Breast epithelium (tissue), 4 donors: ENCODE results near the gene URGCP. TPM values are rescaled to one million over a fixed set of nuclear protein-coding genes. Genes with fewer than 3 reads are reported as not detected.

Experiments used
- DNase-seq, 2 donors: peaks; one replicate each; pipeline ENCODE4 v3.0.0-alpha.2; 2019; ENCODE audit warnings: low spot score in 2 of 2
- H3K27ac ChIP-seq, 2 donors: fragments of 200-600 bp; sonication (generic) in 1 of 2; one replicate each; pipeline ENCODE4 v1.5.1; 2016 to 2019; ENCODE audit warnings: mild to moderate bottlenecking in 1 of 2
- H3K27me3 ChIP-seq, 2 donors: fragments of 200-600 bp; sonication (generic) in 1 of 2; one replicate each; pipeline versions ENCODE4 v1.5.1 to v1.6.0; 2017 to 2019; ENCODE audit warnings: control low read depth in 1 of 2, mild to moderate bottlenecking in 1 of 2
- H3K36me3 ChIP-seq: fragments of 200-600 bp; one replicate; pipeline ENCODE4 v1.5.1; 2019
- H3K4me1 ChIP-seq, 2 donors: fragments of 200-600 bp; sonication (generic); one replicate each; pipeline ENCODE4 v1.5.1; 2016 to 2019; ENCODE audit warnings: control low read depth in 1 of 2
- H3K4me3 ChIP-seq, 3 donors: fragments of 200-600 bp; sonication (generic); 1 replicate in 2 of 3; 2 replicates in 1 of 3; pipeline ENCODE4 v1.5.1; 2016 to 2019; ENCODE audit warnings: mild to moderate bottlenecking in 3 of 3, moderate library complexity in 2 of 3
- H3K9me3 ChIP-seq, 2 donors: fragments of 200-600 bp; sonication (generic) in 1 of 2; one replicate each; pipeline ENCODE4 v1.5.1; 2016 to 2019; ENCODE audit warnings: control low read depth in 1 of 2
- POLR2A ChIP-seq: fragments of 450-650 bp; IDR thresholded peaks from one replicate; pipeline ENCODE4 v1.6.1; 2016; ENCODE audit warnings: antibody characterized with exemption, mild to moderate bottlenecking, moderate library complexity
- POLR2AphosphoS5 ChIP-seq, 3 donors: sonication (generic); formaldehyde crosslinking; IDR thresholded peaks; one replicate each; pipeline ENCODE4 v1.6.1; 2017; ENCODE audit warnings: antibody characterized with exemption in 3 of 3
- intact Hi-C: fragments of 100-400 bp; cut with DNase I; formaldehyde crosslinking; loops from one replicate; pipeline ENCODE4 v1.15.1; 2023; ENCODE audit warnings: low total_unique reads
- total RNA-seq, 3 donors: library from RNA; depleted of rRNA; stranded (reverse); fragments of >200 nt; gene quantifications; one replicate each; pipeline ENCODE4 v1.1.0, GENCODE V29; 2016
- TF ChIP-seq, protein P1 (sequence below), 3 donors: fragments of 450-650 bp; IDR thresholded peaks; one replicate each; pipeline ENCODE4 v1.5.1; 2016 to 2017; ENCODE audit warnings: antibody characterized with exemption in 3 of 3, mild to moderate bottlenecking in 3 of 3, moderate library complexity in 3 of 3

URGCP gene
- total RNA-seq, 3 donors from 2014 or later, result 29.2 to 39.2 (median 29.9) TPM

DNA sequence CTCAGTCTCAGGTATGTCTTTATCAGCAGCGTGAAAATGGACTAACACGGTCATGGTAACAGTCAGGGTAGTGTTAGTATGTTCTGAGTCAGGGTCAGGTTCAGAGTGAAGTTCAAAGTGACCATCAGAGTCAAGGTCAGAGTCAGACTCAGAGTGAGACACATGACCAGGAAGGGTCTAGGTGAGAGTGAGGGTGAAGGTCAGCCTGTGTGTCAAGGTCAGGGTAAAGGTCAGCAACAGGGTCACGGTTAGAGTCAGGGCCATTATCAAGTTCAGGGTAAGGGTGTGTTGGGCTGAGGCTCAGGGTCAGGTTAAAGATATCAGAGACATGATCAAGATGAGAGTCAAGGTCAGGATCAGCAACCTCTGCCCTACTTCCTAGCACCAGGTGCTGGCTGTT, 41.1 kb downstream of the URGCP start:
- Histone ChIP-seq H3K27ac (peak overlapping the region in 1 of 2 donors; percentile 70), H3K36me3 (no peaks in the 10 kb centered on the region), H3K4me3 (no peak overlapping the region), H3K9me3 (no peaks in the 10 kb centered on the region), H3K27me3 (no peaks in the 10 kb centered on the region), H3K4me1 (no peaks in the 10 kb centered on the region)
- TF ChIP-seq, protein P1, sequence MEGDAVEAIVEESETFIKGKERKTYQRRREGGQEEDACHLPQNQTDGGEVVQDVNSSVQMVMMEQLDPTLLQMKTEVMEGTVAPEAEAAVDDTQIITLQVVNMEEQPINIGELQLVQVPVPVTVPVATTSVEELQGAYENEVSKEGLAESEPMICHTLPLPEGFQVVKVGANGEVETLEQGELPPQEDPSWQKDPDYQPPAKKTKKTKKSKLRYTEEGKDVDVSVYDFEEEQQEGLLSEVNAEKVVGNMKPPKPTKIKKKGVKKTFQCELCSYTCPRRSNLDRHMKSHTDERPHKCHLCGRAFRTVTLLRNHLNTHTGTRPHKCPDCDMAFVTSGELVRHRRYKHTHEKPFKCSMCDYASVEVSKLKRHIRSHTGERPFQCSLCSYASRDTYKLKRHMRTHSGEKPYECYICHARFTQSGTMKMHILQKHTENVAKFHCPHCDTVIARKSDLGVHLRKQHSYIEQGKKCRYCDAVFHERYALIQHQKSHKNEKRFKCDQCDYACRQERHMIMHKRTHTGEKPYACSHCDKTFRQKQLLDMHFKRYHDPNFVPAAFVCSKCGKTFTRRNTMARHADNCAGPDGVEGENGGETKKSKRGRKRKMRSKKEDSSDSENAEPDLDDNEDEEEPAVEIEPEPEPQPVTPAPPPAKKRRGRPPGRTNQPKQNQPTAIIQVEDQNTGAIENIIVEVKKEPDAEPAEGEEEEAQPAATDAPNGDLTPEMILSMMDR (IDR thresholded peaks at IDR 0.05), result no peak
- TF ChIP-seq POLR2AphosphoS5 (IDR thresholded peaks at IDR 0.05) (no peak), POLR2A (no peak)
- no peak for DNase-seq
- intact Hi-C loops, result no loop called here

DNA sequence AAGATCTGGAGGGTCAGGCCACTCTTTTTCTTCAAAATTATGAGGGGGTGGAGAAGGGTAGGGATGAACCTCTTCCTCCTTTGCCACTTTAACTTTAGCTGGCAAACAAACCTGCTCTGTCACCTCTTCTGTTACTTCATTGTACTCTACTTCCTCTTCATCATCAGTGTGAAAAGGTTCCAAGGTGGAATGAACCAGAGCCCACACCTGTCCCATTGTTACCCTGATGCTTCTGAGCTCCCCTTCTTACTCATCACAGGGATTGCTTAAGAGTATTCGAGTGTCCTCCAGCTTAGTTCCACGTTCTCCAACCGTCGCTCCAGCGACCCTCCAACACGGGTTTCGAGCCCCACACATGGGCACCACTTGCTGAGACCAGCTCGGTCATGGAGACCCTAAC, 42.3 kb downstream of the URGCP start:
- no peak overlapping the region for H3K4me3 ChIP-seq
- H3K9me3 ChIP-seq, result no peaks in the 10 kb centered on the region
- TF ChIP-seq, protein P1 (IDR thresholded peaks at IDR 0.05), result no peak
- no peak for TF ChIP-seq POLR2AphosphoS5 (IDR thresholded peaks at IDR 0.05)
- TF ChIP-seq POLR2A, result no peak
- peak overlapping the region in 1 of 2 donors; percentile 70 for H3K27ac ChIP-seq
- DNase-seq, result peak in 1 of 2 donors; percentile 25
- intact Hi-C loops, result no loop called here
- no peaks in the 10 kb centered on the region for H3K4me1 ChIP-seq
- no peaks in the 10 kb centered on the region for H3K27me3 ChIP-seq
- no peaks in the 10 kb centered on the region for H3K36me3 ChIP-seq

DNA sequence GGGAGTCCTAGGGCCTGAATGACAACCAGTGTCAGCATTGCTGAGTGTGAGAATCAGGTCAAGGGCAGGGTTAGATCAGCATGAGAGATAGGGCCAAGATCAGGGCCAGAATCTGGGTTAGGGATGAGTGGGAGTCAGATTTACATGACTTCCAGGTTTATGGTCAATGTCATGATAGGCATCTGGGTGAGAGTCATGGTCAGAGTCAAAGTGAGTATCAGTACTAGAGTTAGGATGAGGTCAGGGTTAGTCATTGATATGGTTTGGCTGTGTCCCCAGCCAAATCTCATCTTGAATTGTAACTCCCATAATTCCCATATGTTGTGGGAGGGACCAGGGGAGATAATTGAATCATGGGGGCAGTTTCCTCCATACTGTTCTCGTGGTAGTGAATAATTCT, 49.4 kb downstream of the URGCP start:
- H3K27me3 ChIP-seq, result no peaks in the 10 kb centered on the region
- no peak for DNase-seq
- H3K4me1 ChIP-seq, result no peaks in the 10 kb centered on the region
- intact Hi-C loops, result no loop called here
- H3K27ac ChIP-seq, result no peak overlapping the region
- no peaks in the 10 kb centered on the region for H3K9me3 ChIP-seq
- no peaks in the 10 kb centered on the region for H3K36me3 ChIP-seq
- no peak overlapping the region for H3K4me3 ChIP-seq
- TF ChIP-seq POLR2A, result no peak
- no peak for TF ChIP-seq POLR2AphosphoS5 (IDR thresholded peaks at IDR 0.05)
- TF ChIP-seq, protein P1 (IDR thresholded peaks at IDR 0.05), result no peak

DNA sequence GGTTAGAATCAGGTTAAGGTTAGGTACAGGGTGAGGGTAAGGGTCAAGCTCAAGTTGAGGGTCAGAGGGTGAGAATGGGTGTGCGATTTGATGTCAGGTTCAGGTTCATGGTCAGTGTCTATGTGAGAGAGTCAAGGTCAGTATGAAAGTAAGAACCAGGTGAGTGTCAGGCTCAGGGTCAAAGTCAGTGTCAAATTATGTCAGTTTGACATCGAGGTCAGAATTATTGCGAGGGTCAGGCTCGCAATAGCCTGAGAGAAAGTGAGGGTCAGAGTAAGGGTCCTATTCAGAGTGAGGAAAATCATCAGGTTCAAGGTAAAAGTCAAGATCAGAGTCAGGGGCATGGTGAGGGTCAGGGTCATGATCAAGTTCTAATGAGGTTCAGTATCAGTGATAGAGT, 50.1 kb downstream of the URGCP start:
- Histone ChIP-seq H3K9me3 (no peaks in the 10 kb centered on the region), H3K27me3 (no peaks in the 10 kb centered on the region), H3K4me1 (no peaks in the 10 kb centered on the region), H3K4me3 (no peak overlapping the region), H3K27ac (no peak overlapping the region), H3K36me3 (no peaks in the 10 kb centered on the region)
- no peak for DNase-seq
- no peak for TF ChIP-seq POLR2AphosphoS5 (IDR thresholded peaks at IDR 0.05)
- TF ChIP-seq POLR2A, result no peak
- TF ChIP-seq, protein P1 (IDR thresholded peaks at IDR 0.05), result no peak
- intact Hi-C loops, result no loop called here

DNA sequence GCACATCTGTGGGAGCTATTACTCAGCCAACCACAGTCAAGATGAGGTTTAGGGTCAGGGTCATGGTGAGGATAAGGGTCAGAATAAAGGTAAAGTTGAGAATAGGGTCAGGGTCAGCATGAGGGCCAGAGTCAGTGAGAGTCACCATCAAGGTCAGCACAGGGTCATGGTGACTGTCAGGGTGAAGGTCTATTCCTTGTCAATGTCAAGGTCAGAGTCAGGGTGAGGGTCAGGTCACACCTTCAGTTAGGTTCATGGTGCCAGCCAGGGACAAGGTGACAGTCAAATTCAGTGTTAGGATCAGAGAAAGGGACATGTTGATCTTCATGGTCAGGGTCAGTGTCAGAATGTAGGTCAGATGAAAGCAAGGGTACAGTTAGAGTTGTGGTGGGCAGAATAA, 51.2 kb downstream of the URGCP start:
- Histone ChIP-seq H3K27me3 (no peaks in the 10 kb centered on the region), H3K36me3 (no peaks in the 10 kb centered on the region), H3K4me3 (no peak overlapping the region), H3K27ac (no peak overlapping the region), H3K4me1 (no peaks in the 10 kb centered on the region), H3K9me3 (no peaks in the 10 kb centered on the region)
- intact Hi-C loops, result no loop called here
- TF ChIP-seq POLR2A, result no peak
- no peak for TF ChIP-seq POLR2AphosphoS5 (IDR thresholded peaks at IDR 0.05)
- TF ChIP-seq, protein P1 (IDR thresholded peaks at IDR 0.05), result no peak
- DNase-seq, result no peak
